CD4-positive, alpha-beta T cell treated with Interleukin-21 for 1 hour (primary cell): ENCODE measurements around the gene CASP8.
"Not testable (repeated sequence)": the region's sequence is repeated elsewhere in the genome, so short reads cannot be mapped to it uniquely, and the experiment has no call there.

Source experiments
- DNase-seq: peaks from one replicate; pipeline ENCODE4 v3.0.0-alpha.2; 2020

The CASP8 gene

DNA sequence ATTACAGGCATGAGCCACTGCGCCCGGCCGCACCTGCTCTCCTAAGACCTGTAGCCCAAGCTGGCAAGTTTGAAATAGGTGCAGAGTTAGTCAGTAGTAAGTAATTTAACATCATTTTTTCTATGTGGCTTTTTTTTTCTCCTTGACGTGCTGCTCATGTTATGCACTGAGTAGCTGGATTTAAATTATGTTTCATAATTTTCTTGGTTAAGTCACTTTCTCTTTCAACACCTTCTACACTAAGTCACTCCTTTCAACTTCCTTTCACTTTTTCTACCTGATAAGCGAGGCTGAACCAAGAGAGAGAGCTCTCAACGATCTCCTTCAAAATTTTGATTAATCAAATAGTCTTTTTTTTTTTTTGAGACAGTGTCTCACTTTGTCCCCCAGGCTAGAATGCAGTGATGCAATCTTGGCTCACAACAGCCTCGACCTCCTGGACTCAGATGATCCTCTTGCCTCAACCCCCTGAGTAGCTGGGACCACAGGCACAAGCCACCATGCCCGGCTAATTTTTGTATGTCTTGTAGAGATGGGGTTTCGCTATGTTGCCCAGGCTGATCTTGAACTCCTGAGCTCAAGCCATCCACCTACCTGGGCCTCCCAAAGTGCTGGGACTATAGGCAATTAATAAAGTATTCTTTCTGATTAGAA, 13.1 kb downstream of the CASP8 start:
- DNase-seq: no peak

- DNase-seq: no peak
Observed at GRCh38 chr2:201275069-201275468, 14.7 kb downstream of the CASP8 start.

GRCh38 chr2:201275990-201276389, 15.7 kb downstream of the CASP8 start:
- DNase-seq: no peak

DNA sequence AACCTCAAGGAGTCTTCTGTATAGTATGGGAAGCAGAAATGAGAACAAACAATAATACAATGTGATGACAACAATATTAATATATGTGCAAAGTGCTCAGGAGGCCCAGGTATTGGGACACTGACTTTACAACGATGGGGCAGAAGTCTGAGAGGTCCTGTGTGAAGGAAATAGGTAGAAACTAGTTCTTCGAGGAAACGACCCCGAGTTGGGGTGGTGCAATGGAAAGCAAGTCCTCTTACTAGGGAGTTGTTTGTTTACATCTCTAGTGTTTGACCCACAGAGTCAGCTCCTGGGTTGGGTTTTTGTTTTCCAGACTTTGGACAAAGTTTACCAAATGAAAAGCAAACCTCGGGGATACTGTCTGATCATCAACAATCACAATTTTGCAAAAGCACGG, 16.2 kb downstream of the CASP8 start:
- DNase-seq: no peak

DNA sequence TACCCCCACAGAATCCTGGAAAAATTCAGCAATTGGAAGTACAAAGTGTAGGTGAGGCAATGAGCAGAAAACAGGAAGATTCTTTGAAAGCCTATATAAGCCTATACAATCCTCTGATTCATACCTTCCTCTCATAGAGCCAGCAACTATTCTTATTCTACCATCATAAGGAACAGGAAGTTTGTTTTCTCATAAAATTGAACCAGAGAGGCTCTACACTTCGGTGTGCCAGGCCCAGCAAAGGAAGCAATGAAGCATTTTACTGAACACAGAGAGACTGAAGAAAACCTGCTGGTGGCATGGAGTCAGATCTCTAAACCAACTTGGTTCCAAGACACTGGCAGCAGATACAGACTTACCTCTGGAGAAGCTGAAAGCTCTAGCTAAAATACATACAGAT, 18.7 kb downstream of the CASP8 start:
- DNase-seq: no peak

DNA sequence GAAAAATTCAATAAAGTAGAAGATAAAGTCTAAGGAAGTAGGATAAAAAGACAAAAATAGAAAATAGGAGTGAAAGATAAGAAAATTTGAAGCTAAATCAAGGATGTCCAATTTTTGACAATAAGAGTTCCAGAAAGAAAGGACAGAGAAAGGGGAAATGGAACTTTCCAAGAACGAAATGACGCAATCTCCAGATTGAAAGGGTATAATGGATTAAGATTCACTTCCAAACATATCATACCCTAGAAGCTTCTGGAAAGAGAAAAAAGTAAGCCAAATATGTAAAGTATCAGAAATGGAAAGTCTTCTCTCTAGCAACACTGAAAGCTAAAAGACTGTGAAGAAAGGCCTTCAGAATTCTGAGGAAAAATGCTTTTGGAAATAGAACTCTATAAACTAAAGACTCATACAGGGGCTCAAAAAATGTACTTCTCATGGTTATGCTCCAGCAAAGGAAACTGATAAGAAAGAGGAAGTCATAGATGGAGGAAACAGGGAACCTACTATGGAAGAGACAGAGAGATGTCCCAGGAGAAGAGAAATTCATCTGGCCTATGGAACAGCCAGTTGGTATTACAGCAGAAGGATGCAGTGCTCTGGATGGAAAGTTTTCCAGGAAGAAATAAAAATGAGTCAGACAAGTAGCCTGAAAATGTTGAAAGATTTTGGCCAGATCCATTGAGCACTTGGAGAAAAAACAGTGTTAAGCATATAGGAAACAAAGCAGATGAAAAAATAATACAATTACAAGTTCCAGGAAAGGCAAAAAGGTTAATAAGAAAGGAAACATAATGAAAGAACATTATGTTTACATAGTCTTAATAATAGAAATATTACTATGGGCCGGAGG, 20.1 kb downstream of the CASP8 start:
- DNase-seq: no peak

GRCh38 chr2:201285499-201285898, 25.2 kb downstream of the CASP8 start:
- DNase-seq: no peak

GRCh38 chr2:201290457-201291148, 30.3 kb downstream of the CASP8 start:
- not testable (repeated sequence) for DNase-seq

GRCh38 chr2:201298462-201299052, 38.2 kb downstream of the CASP8 start:
- no peak for DNase-seq

GRCh38 chr2:201299929-201300328, 39.6 kb downstream of the CASP8 start:
- not testable (repeated sequence) for DNase-seq

GRCh38 chr2:201307876-201308275, 47.5 kb downstream of the CASP8 start:
- no peak for DNase-seq

DNA sequence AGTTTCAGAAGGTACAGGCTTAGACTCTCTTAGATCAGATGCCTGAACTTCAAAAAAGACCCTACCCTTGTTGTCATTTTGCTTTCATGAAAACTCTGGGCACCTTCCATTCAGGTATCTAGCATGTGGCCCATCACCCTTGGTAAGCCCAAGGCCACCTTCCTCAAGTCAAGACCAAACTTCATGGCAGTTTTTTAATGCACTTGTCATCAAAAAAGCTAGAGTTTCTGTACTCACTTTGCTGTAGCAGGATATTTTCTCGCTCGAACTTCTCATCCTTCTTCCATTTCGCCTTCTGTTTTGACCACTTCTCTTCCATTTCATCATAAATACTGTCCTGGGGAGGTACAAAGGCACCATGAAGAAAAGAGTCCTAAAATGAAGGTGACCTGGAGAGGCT, 48.6 kb downstream of the CASP8 start:
- DNase-seq: no peak

DNA sequence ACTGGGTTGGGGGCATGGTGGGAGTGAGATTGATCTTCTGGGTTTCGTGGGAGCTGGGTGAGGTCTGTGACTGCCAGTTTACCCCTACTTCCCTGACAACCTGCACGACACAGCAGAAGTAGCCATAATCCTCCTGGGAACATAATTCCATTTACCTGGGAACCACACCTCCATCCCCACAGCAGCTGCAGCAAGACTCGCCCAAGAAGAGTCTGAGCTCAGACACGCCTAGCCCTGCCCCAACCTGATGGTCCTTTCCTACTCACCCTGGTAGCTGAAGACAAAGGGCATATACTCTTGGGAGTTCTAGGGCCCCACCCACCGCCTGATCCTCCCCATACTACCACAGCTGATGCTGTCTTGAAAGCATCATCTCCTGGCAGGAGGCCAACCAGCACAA, 53.0 kb downstream of the CASP8 start:
- no peak for DNase-seq

DNA sequence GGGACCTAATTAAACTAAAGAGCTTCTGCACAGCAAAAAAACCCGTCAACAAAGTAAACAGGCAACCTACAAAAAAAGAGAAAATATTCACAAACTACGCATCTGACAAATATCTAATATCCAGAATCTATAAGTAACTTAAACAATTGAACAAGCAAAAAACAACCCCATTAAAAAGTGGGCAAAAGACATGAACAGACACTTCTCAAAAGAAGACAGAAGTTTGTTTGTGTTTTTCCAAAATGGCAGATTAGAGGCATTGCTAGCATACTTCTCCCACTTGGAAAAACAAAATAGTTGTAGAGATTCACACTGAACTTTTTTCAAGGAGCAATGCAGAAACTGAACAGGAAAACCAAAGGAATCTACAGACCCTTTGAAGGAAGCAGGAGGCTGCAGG, 59.2 kb downstream of the CASP8 start:
- DNase-seq: no peak

DNA sequence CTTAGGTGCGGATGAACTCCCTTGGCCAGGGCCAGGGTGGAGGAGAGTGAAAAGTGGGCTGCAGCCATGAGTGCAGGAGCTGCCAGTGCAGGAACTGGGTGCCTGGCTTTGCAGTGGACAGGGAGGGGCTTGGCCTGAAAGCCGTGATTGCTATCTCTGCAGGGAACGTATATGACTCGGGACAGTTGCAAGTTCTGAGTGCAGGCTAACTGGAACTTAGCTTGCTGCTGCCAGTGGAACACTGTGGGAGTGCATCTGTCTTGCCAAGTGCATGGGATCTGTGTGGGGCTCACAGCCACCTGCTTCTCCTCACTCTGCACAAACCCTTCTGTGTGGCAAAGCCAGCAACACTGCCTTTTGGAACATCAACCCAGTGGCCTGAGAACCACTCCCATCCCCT, 59.9 kb downstream of the CASP8 start:
- DNase-seq: no peak

- DNase-seq: no peak
Observed at GRCh38 chr2:201320701-201321100, 60.4 kb downstream of the CASP8 start.

DNA sequence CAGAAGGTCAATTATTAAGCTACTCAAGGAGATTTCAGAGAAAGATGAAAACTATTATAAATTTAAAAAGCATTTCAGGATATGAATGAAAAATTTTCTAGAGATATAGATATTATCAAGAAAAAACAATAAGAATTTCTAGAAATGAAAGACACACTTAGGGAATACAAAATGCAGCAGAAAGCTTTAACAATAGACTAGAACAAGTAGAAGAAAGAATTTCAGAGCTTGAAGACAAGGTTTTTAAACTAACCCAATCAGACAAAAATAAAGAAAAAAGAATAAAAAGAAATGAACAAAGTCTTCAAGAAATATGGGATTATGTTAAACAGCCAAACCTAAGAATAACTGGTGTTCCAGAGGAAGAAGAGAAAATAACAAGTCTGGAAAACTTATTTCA, 62.4 kb downstream of the CASP8 start:
- no peak for DNase-seq

- no peak for DNase-seq
Observed at GRCh38 chr2:201327678-201328077, 67.3 kb downstream of the CASP8 start.

GRCh38 chr2:201329409-201329808, 69.1 kb downstream of the CASP8 start:
- no peak for DNase-seq
